ENCODE results near the gene FGB.
"Not testable (repeated sequence)": the region's sequence is repeated elsewhere in the genome, so short reads cannot be mapped to it uniquely, and the experiment has no call there.

FGB gene

DNA sequence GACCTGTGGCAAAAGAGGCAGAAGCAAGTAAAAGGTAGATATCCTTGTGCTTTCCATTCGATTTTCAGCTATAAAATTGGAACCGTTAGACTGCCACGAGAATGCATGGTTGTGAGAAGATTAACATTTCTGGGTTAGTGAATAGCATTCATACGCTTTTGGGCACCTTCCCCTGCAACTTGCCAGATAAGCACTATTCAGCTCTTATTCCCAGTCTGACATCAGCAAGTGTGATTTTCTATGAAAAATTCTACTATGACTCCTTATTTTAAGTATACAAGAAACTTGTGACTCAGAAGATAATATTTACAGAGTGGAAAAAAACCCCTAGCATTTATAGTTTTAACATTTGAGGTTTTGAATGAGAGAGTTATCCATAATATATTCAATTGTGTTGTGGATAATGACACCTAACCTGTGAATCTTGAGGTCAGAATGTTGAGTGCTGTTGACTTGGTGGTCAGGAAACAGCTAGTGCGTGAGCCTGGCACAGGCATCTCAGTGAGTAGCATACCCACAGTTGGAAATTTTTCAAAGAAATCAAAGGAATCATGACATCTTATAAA lies 3.9 kb downstream of the FGB start:
- no peak for DNase-seq

DNA sequence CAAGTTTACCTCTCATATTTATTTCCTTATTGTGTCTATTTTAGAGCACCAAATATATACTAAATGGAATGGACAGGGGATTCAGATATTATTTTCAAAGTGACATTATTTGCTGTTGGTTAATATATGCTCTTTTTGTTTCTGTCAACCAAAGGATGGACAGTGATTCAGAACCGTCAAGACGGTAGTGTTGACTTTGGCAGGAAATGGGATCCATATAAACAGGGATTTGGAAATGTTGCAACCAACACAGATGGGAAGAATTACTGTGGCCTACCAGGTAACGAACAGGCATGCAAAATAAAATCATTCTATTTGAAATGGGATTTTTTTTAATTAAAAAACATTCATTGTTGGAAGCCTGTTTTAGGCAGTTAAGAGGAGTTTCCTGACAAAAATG lies 6.2 kb downstream of the FGB start:
- DNase-seq: no peak

GRCh38 chr4:154569584-154569983 lies 6.8 kb downstream of the FGB start:
- DNase-seq: no peak

DNA sequence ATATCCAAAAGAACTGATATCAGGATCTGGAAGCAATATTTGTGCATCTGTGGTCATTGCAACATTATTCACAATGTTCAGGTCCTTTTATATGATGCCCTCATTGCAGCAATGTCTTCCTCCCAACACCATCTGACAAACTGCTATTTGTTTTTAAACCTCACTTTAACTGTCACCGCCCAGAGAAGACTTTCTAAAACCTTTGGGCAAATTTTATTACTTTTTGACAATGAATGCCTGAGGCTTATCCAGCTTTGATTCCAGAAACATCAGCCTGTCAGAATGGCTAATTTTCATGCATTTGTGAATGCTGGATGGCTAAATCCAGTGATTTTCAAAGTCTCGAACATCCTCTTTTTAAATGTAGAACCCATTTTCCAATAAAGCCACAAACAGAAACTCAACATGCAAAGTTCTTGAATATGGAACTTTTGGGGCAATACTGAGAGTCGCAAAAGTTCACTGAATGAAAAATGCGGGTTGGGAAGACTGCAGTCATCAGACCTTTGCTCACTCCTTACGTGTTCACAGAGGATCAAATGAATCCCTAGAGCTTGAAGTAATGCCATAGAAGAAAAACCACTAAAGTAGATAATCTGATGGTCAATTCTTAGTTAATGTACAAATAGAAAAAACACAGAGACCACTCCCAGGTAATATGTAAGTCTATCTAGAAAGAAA lies 10.5 kb downstream of the FGB start:
- no peak for DNase-seq

- DNase-seq: no peak
Observed at GRCh38 chr4:154574311-154574710, 11.5 kb downstream of the FGB start.

DNA sequence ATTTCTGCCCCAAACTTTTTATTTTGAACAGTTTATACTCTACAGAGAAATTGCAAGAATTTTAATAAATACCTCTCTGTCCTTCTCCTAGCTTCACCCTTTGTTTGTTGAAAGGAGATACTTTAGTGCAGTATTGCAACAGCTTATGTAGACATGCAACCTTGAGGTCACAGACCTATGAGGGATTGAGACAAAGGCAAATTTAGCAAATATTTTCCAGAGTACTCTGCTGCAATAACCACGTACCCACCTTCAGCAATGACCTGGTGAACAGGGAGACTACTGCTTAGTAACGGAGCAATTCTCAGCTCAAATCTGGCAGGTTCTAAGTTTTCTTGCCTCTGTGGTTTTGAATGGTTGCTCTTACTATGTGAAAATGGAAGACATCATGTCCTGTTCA lies 14.5 kb downstream of the FGB start:
- DNase-seq: no peak

DNA sequence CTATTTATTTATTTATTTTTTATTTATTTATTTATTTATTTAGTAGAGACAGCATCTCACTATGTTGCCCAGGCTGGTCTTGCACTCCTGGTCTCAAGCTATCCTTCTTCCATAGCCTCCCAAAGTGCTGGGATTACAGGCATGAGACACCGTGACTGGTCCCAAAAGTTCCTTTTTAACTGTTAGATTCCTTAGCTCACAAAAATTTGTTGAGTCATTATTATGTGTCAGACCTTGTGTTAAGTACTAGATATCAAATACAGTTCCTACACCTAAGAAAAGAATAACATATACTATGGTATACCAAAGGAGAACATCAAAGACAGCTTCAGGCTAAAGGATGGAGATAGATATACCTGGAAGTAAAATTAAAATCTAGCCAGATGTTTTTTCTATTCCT lies 16.1 kb downstream of the FGB start:
- DNase-seq: no peak

DNA sequence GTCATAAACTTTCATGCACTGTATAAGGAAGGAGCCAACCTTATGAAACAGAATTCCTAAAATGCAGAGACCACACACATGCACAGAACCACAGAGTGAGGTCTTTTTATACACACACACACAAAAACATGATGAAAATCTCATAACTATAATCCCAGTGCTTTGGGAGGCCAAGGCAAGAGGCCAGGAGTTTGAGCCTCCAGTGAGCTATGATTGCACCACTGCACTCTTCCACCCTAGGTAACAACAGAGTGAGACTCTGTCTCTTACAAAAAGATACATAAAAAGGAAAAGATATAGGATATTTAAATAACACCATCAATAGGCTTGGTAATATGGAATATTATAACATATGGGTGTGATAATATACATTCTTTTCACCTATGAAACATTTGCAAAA lies 17.1 kb downstream of the FGB start:
- no peak for DNase-seq

DNA sequence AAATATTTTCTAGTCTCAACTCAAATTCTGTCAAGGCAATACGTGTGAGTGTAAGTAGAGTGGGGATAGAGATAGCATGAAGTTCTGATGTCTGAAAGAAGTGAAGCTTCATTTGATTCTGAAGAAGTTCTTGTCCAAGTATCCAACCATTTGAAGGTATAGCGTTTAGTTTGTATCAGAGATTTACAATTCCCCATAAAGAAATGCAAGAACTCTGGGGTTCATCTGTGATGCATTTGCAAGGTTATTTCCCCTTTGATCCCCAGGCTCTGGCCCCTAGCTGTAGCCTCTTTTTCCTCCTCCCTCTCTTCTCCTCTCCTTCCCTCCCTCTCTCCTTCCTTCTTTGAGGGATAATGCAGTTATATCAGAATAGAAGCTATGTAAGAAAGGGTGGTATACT lies 19.9 kb downstream of the FGB start:
- DNase-seq: no peak

GRCh38 chr4:154583230-154583629 lies 20.4 kb downstream of the FGB start:
- no peak for DNase-seq

DNA sequence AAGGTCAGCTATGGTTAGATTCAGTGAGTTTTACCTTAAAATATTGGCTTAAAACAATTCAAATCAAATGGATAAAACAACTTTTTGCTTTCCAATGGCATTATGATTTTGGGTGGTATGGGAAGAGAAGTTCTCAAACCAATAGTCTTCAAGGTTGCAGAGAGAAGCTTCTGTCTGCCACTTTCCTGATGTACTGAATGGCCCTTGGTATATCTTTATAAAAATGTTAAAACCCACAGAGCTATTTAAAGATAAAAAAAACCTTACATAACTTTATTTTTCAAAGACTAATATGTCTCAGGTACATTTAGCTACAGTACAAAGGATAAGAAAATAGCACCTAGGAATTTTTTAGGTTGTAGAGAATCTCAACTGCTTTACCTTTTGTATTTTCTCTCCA lies 20.9 kb downstream of the FGB start:
- no peak for DNase-seq

- DNase-seq: no peak
Observed at GRCh38 chr4:154584259-154584658, 21.4 kb downstream of the FGB start.

DNA sequence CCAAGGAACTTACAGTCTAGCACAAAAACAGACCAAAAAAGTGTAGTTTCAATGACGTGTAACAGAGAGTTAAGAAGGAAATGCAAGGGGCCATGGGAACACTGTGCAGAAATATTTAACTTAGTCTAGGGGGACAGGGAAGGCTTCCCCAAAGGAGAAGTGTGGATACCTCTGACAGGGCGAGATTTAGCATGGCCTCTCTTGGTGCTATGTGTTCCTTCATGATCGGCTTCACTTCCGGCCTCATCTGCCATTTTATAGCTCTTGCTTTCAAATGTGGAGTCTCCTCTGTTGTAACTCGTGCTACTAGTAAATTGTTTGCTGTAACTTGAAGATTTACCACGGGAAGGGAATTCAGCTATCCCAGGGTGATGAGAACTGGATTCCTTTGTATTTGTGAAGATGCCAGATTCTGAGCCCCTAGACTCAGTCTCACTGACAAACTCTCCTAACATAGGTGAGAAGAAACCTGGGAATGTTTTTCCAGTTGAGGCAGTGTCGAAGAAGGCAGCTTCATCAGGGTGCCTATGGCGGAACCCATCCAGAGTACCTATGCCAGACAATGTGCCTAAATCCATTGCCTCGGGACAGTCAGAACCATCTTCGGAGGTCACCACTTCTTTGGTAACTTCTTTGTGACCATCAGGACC lies 22.7 kb downstream of the FGB start:
- DNase-seq: no peak

DNA sequence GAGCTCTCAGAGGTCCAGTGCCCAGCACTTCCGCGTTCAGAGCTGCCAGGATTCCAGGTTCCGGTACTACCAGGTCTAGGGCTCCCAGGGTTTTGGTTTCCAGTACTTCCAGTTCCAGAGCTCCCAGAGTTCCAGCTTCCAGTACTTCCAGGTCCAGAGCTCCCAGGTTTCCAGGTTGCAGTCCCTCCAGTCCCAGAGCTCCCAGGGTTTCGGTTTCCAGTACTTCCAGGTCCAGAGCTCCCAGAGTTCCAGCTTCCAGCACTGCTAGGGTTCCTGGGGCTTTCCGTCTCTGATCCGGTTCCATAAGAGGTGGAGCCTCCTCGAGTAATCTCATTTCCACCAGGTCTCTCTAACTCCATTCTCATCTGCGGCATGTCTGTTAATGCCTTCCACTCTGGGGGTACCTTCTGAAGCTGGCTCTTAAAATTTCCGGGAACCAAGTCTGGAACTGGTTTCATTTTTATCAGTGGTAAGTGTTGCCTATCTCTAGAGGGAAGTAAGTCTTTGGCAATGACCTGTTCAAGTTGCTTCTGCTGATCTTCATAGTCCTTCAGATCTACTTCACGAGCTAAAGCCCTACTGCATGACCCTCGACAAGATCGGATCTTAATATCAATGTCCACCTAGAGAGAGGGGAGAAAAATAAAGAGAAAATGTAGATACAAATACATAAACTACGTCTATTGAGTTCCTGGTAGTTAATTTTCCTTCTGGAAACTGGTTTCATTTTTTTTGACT lies 23.7 kb downstream of the FGB start:
- no peak for DNase-seq

GRCh38 chr4:154588198-154588597 lies 25.4 kb downstream of the FGB start:
- no peak for DNase-seq

DNA sequence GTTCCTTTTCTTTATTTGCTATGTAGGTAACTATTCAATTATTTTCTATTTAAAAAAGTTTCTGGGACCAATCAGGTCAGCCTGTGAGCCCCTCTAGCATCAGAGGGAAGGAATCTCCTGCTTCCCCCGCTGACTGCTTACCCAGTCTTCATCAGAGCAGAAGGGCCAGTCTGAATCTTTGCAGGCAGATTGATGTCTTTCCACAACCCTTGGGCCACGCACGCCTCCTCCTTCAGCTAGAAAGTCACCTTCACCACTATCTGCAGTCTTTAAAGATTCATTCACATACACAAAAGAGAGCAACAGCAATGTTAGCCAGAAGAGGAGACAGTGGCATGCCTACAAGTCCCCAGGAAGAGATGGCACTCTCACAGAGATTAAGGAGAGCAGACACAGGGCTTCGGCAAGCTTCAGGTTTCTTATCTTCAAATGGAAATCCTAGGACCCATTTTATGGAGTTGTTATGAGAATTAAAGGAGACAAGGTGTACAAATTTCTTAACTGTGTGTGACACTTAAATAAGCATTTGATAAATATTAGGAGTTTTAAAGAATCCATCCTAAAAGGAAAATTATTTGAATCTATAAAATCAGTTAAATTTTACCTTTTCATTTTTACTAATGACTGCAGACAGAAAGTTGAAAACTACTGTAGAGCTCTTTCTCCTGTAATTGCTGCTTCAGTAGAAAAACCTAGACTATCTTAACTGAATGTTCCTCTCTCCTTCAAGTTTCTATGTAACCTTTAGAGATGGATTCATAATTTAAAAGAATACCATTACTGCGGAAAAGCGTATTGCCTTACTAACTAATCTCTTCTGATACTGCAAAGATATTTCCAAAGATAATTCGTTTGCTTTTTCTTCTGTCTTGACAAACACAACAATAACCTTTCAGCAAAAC lies 26.7 kb downstream of the FGB start:
- DNase-seq: no peak

- DNase-seq: no peak
Observed at GRCh38 chr4:154590329-154591006, 27.7 kb downstream of the FGB start, which contains the start of gene FGA. FGA (minus strand) TSS chr4:154590742; CDS start chr4:154590687, 55 bp downstream.

DNA sequence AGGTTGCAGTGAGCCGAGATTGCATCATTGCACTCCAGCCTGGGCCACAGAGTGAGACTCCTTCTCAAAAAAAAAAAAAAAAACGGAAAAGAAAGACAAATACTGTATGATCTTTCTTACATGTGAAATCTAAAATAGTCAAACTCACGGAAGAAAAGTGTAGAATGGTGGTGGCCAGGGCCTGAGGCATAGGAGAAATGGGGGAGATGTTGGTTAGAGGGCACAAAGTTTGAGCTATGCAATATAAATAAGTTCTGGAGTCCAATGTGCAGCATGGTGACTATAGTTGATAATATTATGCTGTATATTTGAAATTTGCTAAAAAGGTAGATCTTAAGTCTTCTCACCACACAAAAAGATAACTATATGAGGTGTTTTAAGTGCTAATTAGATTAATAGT lies 29.1 kb downstream of the FGB start:
- DNase-seq: no peak

DNA sequence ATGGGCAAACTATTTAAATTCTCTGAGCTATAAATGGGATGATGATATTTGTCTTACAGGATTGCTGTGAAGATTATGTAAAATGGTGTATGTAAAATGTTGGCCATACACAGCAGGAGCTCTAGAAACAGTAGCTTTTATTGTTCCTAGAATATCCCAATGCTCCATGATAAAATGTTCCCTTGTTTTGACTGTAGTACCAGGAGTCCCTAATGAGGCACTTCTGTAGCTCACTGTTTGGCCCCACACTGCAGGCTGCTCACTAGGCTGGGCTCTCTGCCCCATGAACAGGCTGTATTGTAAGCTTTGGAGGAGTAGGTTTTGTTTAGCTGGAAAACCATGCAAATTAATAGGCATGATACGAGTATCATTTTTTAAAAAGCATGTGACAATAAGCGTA lies 31.1 kb downstream of the FGB start:
- no peak for DNase-seq

DNA sequence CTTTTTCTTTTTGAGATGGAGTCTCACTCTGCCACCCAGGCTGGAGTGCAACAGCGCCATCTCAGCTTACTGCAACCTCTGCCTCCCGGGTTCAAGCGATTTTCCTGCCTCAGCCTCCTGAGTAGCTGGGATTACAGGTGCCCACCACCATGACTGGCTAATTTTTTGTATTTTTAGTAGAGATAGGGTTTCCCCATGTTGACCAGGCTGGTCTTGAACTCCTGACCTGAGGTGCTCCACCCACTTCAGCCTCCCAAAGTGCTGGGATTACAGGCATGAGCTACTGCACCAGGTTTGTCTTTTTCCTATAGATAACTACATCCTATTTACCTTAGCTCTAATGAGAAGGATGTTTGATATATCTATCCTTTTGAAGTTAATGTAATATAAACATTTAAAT lies 31.5 kb downstream of the FGB start:
- DNase-seq: not testable (repeated sequence)

DNA sequence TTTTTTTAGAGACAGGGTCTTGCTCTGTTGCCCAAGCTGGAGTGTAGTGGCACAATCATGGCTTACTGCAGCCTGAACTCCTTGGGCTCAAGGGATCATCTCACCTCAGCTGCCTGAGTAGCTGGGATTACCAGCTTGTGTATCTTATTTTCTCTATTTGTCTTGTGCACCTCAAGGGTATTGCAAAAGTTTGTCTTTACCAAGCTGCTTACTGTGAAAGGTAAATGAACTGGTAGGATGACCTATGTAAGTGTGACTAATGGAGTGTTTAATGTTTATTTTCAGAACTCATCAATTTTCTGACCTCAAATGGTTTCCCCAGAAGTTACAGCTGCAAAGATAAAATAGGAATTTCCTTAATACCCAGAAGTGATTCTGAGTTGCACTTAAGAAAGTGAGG lies 33.0 kb downstream of the FGB start:
- no peak for DNase-seq

DNA sequence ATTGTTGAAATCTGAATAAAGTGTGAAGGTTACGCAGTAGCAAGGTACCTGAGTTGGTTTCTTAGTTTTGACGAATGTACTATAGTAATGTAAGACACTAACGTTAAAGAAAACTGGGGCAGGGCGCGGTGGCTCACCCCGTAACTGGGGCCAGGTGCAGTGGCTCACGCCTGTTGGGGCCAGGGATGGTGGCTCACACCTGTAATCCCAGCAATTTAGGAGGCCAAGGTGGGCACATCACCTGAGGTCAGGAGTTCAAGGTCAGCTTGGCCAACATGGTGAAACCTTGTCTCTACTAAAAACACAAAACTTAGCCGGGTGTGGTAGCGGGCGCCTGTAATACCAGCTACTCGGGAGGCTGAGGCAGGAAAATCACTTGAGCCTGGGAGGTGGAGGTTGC lies 34.5 kb downstream of the FGB start:
- DNase-seq: not testable (repeated sequence)
